ENCODE results near the gene PARP16. TPM values are rescaled to one million over a fixed set of nuclear protein-coding genes. Genes with fewer than 3 reads are reported as not detected.

The PARP16 gene
- total RNA-seq, 4 donors from 2014 or later = 7.0 to 23.1 (median 8.1) TPM

- Histone ChIP-seq H3K9me3 (no peaks in the 10 kb centered on the region), H3K27ac (no peak overlapping the region), H3K36me3 (no peaks in the 10 kb centered on the region), H3K27me3 (no peaks in the 10 kb centered on the region), H3K4me3 (no peak overlapping the region), H3K4me1 (no peaks in the 10 kb centered on the region)
- no peak for DNase-seq
- TF ChIP-seq POLR2A (IDR thresholded peaks at IDR 0.05) = no peak
- TF ChIP-seq, protein P1, sequence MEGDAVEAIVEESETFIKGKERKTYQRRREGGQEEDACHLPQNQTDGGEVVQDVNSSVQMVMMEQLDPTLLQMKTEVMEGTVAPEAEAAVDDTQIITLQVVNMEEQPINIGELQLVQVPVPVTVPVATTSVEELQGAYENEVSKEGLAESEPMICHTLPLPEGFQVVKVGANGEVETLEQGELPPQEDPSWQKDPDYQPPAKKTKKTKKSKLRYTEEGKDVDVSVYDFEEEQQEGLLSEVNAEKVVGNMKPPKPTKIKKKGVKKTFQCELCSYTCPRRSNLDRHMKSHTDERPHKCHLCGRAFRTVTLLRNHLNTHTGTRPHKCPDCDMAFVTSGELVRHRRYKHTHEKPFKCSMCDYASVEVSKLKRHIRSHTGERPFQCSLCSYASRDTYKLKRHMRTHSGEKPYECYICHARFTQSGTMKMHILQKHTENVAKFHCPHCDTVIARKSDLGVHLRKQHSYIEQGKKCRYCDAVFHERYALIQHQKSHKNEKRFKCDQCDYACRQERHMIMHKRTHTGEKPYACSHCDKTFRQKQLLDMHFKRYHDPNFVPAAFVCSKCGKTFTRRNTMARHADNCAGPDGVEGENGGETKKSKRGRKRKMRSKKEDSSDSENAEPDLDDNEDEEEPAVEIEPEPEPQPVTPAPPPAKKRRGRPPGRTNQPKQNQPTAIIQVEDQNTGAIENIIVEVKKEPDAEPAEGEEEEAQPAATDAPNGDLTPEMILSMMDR (IDR thresholded peaks at IDR 0.05) = no peak
Measured at GRCh38 chr15:65328506-65329287, 42.0 kb upstream of the PARP16 start.

GRCh38 chr15:65327651-65328393 is 41.1 kb upstream of the PARP16 start:
- H3K9me3 ChIP-seq = no peaks in the 10 kb centered on the region
- DNase-seq = peak in 1 of 3 donors; percentile 31
- no peak overlapping the region for H3K4me3 ChIP-seq
- H3K4me1 ChIP-seq = no peaks in the 10 kb centered on the region
- no peaks in the 10 kb centered on the region for H3K36me3 ChIP-seq
- TF ChIP-seq, protein P1 (IDR thresholded peaks at IDR 0.05) = no peak
- TF ChIP-seq POLR2A (IDR thresholded peaks at IDR 0.05) = no peak
- H3K27me3 ChIP-seq = no peaks in the 10 kb centered on the region
- no peak overlapping the region for H3K27ac ChIP-seq

GRCh38 chr15:65326818-65327217 is 40.1 kb upstream of the PARP16 start:
- no peak overlapping the region for H3K27ac ChIP-seq
- H3K27me3 ChIP-seq = no peaks in the 10 kb centered on the region
- H3K4me1 ChIP-seq = no peaks in the 10 kb centered on the region
- TF ChIP-seq, protein P1 (IDR thresholded peaks at IDR 0.05) = no peak
- no peak for TF ChIP-seq POLR2A (IDR thresholded peaks at IDR 0.05)
- no peak overlapping the region for H3K4me3 ChIP-seq
- no peaks in the 10 kb centered on the region for H3K9me3 ChIP-seq
- no peak for DNase-seq
- no peaks in the 10 kb centered on the region for H3K36me3 ChIP-seq

GRCh38 chr15:65326117-65326526 is 39.4 kb upstream of the PARP16 start:
- H3K4me3 ChIP-seq = no peak overlapping the region
- no peak overlapping the region for H3K27ac ChIP-seq
- TF ChIP-seq, protein P1 (IDR thresholded peaks at IDR 0.05) = no peak
- TF ChIP-seq POLR2A (IDR thresholded peaks at IDR 0.05) = no peak
- no peaks in the 10 kb centered on the region for H3K4me1 ChIP-seq
- no peaks in the 10 kb centered on the region for H3K27me3 ChIP-seq
- no peaks in the 10 kb centered on the region for H3K36me3 ChIP-seq
- no peaks in the 10 kb centered on the region for H3K9me3 ChIP-seq
- DNase-seq = no peak

DNA sequence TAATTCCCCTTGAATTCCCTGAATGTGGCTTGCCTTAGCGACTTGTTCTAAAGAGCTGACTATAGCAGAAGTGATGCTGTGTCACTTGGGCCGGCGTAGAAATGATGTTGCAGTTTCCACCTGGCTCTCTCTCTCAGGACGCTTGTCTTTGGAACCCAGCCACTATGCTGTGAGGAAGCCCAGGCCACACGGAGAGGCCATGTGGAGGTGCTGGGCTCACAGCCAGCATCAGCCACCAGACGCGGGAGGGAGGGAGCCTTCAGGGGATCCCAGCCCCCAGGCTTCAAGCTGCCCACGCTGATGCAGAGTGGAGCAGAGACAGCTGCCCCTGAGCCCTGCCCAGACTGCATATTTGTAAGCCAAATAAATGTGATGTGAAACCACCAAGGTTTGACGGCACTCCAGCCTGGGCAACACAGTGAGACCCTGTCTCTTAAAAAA is 36.4 kb upstream of the PARP16 start:
- TF ChIP-seq, protein P1 (IDR thresholded peaks at IDR 0.05) = no peak
- TF ChIP-seq POLR2A (IDR thresholded peaks at IDR 0.05) = no peak
- Histone ChIP-seq H3K27ac (no peak overlapping the region), H3K9me3 (no peaks in the 10 kb centered on the region), H3K36me3 (no peaks in the 10 kb centered on the region), H3K4me1 (no peaks in the 10 kb centered on the region), H3K27me3 (no peaks in the 10 kb centered on the region), H3K4me3 (no peak overlapping the region)
- DNase-seq = no peak

Data from Peyer's patch (tissue), 4 donors.